PC-3 (cell line): ENCODE results near the gene FBXO44. TPM values are rescaled to one million over a fixed set of nuclear protein-coding genes. Genes with fewer than 3 reads are reported as not detected.

Source experiments
- ATAC-seq: fragments of 200-7000 bp; cut with Tn5 transposase; 2 replicates; pipeline ENCODE4 v1.9.1; 2020; ENCODE audit warnings: mild to moderate bottlenecking, moderate library complexity
- BruUV-seq: library from RNA; stranded (reverse); fragments of 400-500 nt; replicated peaks from 2 replicates; lab custom pipeline; 2021; lab: Mats Ljungman, UMichigan
- CTCF ChIA-PET: fragments of 300-600 bp; sonication (Branson Sonifier 250); formaldehyde crosslinking; loops from one replicate; lab custom pipeline; 2022; ENCODE audit warnings: antibody characterized with exemption; lab: Charles Lee
- POLR2A ChIA-PET: fragments of 300-600 bp; sonication (Branson Sonifier 250); formaldehyde crosslinking; loops from one replicate; lab custom pipeline; 2022; ENCODE audit warnings: antibody characterized with exemption; ENCODE audit not compliant: unreplicated experiment; lab: Charles Lee
- DNase-seq: peaks from one replicate; pipeline ENCODE4 v3.0.0-alpha.2; 2015
- H2AFZ ChIP-seq: fragments of 300-600 bp; sonication (generic); 2 replicates; pipeline ENCODE4 v1.6.0; 2016; ENCODE audit warnings: antibody characterized with exemption, low read length
- H3F3A ChIP-seq: fragments of 300-600 bp; sonication (generic); one replicate; pipeline ENCODE4 v1.6.0; 2017; ENCODE audit warnings: antibody characterized with exemption, low read length, control low read depth, mild to moderate bottlenecking; ENCODE audit not compliant: unreplicated experiment
- H3K27ac ChIP-seq: fragments of 300-600 bp; sonication (generic); 2 replicates; pipeline ENCODE4 v1.5.1; 2016; ENCODE audit warnings: mild to moderate bottlenecking, low read length
- H3K27me3 ChIP-seq: fragments of 300-600 bp; sonication (generic); 2 replicates; pipeline ENCODE4 v1.6.1; 2016; ENCODE audit warnings: low read length, mixed read lengths
- H3K36me3 ChIP-seq: fragments of 300-600 bp; sonication (generic); 2 replicates; pipeline ENCODE4 v1.6.1; 2016; ENCODE audit warnings: low read depth, mixed run types, low read length, mixed read lengths
- H3K4me1 ChIP-seq: fragments of 300-600 bp; sonication (generic); 2 replicates; pipeline ENCODE4 v1.5.1; 2016; ENCODE audit warnings: low read length; ENCODE audit not compliant: insufficient read depth
- H3K4me2 ChIP-seq: fragments of 300-600 bp; sonication (generic); 2 replicates; pipeline ENCODE4 v1.6.0; 2016; ENCODE audit warnings: low read length
- H3K4me3 ChIP-seq: fragments of 300-600 bp; sonication (generic); 2 replicates; pipeline ENCODE4 v1.5.1; 2016; ENCODE audit warnings: mild to moderate bottlenecking, low read length, mixed read lengths
- H3K79me2 ChIP-seq: fragments of 300-600 bp; sonication (generic); 2 replicates; pipeline ENCODE4 v1.6.1; 2017; ENCODE audit warnings: low read length, mixed read lengths
- H3K9ac ChIP-seq: fragments of 300-600 bp; sonication (generic); 2 replicates; pipeline ENCODE4 v1.6.0; 2016; ENCODE audit warnings: mild to moderate bottlenecking, low read length
- H3K9me2 ChIP-seq: fragments of 300-600 bp; sonication (generic); replicated peaks from 2 replicates; pipeline ENCODE4 v1.6.1; 2016; ENCODE audit warnings: mixed run types, low read length, mixed read lengths
- H3K9me3 ChIP-seq: fragments of 300-600 bp; sonication (generic); 2 replicates; pipeline ENCODE4 v1.6.1; 2016; ENCODE audit warnings: low read length, mixed read lengths
- H4K20me1 ChIP-seq: fragments of 300-600 bp; sonication (generic); 2 replicates; pipeline ENCODE4 v1.6.1; 2016; ENCODE audit warnings: low read length, mixed read lengths
- CTCF ChIP-seq: fragments of 300-600 bp; sonication (generic); conservative IDR thresholded peaks from 2 replicates; pipeline ENCODE4 v1.5.1; 2017; ENCODE audit warnings: antibody characterized with exemption, low read depth, mild to moderate bottlenecking, low read length
- EZH2 ChIP-seq: fragments of 300-600 bp; sonication (generic); IDR thresholded peaks from one replicate; pipeline ENCODE4 v1.6.1; 2017; ENCODE audit warnings: antibody characterized with exemption, mild to moderate bottlenecking, low read length; ENCODE audit not compliant: unreplicated experiment
- EZH2phosphoT487 ChIP-seq: fragments of 300-600 bp; sonication (generic); IDR thresholded peaks from 2 replicates; pipeline ENCODE4 v1.6.1; 2018; ENCODE audit warnings: mild to moderate bottlenecking, antibody characterized with exemption, low read length, borderline replicate concordance
- intact Hi-C: fragments of 100-400 bp; cut with micrococcal nuclease; formaldehyde crosslinking; loops from 2 replicates; pipeline ENCODE4 v1.9.0; 2023
- total RNA-seq: library from RNA; depleted of rRNA; stranded (reverse); fragments of >200 nt; gene quantifications from 2 replicates; pipeline ENCODE4 v1.2.3, GENCODE V29; 2014

FBXO44 gene
- total RNA-seq, 1 experiment from 2014 or later, result 23.5 TPM

GRCh38 chr1:11651017-11651416 lies 3.7 kb upstream of the FBXO44 start:
- POLR2A ChIA-PET, result no interaction called here
- ATAC-seq, result no peak
- peaks cover 9% of the 10 kb centered on the region for H3K79me2 ChIP-seq
- H3K4me2 ChIP-seq, result peak overlapping the region; percentile 71
- CTCF ChIA-PET, result interaction anchor here (1.0 kb wide), 1 partner anchor 69 kb away, joined by 6 read pairs; no protein-coding TSS in a partner anchor
- no peak overlapping the region for H3K9ac ChIP-seq
- no peaks in the 10 kb centered on the region for H3F3A ChIP-seq
- H3K27ac ChIP-seq, result no peak overlapping the region
- intact Hi-C loops, result no loop called here
- H3K9me3 ChIP-seq, result no peaks in the 10 kb centered on the region
- H2AFZ ChIP-seq, result peak overlapping the region; percentile 56; the same call in 1 of the 2 replicates
- peak overlapping the region; percentile 33; the same call in 1 of the 2 replicates for H3K4me3 ChIP-seq
- no peaks in the 10 kb centered on the region for H3K9me2 ChIP-seq
- no peaks in the 10 kb centered on the region for H4K20me1 ChIP-seq
- DNase-seq, result no peak
- no peak for TF ChIP-seq EZH2
- TF ChIP-seq EZH2phosphoT487, result no peak
- TF ChIP-seq CTCF, result no peak
- H3K27me3 ChIP-seq, result no peaks in the 10 kb centered on the region
- peaks cover 28% of the 10 kb centered on the region for H3K4me1 ChIP-seq
- no TSS peak for BruUV-seq
- no peaks in the 10 kb centered on the region for H3K36me3 ChIP-seq

- ATAC-seq (no peak), DNase-seq (no peak)
- no peaks in the 10 kb centered on the region for H3K9me2 ChIP-seq
- intact Hi-C loops, result no loop called here
- H3K4me2 ChIP-seq, result peak overlapping the region; percentile 57
- no peaks in the 10 kb centered on the region for H4K20me1 ChIP-seq
- H3K4me3 ChIP-seq, result no peak overlapping the region
- H2AFZ ChIP-seq, result no peak overlapping the region
- peaks cover 28% of the 10 kb centered on the region for H3K4me1 ChIP-seq
- no peaks in the 10 kb centered on the region for H3K9me3 ChIP-seq
- ChIA-PET POLR2A (no interaction called here), CTCF (interaction anchor here (0.6 kb wide), 1 partner anchor 247 kb away, joined by 3 read pairs; no protein-coding TSS in a partner anchor)
- H3F3A ChIP-seq, result no peaks in the 10 kb centered on the region
- no peaks in the 10 kb centered on the region for H3K27me3 ChIP-seq
- no TSS peak for BruUV-seq
- peaks cover 10% of the 10 kb centered on the region for H3K79me2 ChIP-seq
- H3K9ac ChIP-seq, result no peak overlapping the region
- TF ChIP-seq EZH2phosphoT487 (no peak), CTCF (no peak), EZH2 (no peak)
- peak overlapping the region; percentile 61 for H3K27ac ChIP-seq
- H3K36me3 ChIP-seq, result no peaks in the 10 kb centered on the region
These were observed 2.4 kb upstream of the FBXO44 start for GRCh38 chr1:11652203-11652780.
